H9 (cell line): ENCODE data around the gene CAND2. TPM values are rescaled to one million over a fixed set of nuclear protein-coding genes. Genes with fewer than 3 reads are reported as not detected.

Experiments used
- DNase-seq: peaks from one replicate; pipeline ENCODE4 v3.0.0-alpha.2; 2017
- H2AFZ ChIP-seq: one replicate; pipeline ENCODE4 v1.6.1; 2013; ENCODE audit warnings: mild to moderate bottlenecking, low read length, control low read depth, moderate library complexity
- H2AK5ac ChIP-seq: 2 replicates; pipeline ENCODE4 v1.6.1; 2013; ENCODE audit warnings: low read length, control low read depth, mixed read lengths; ENCODE audit not compliant: insufficient read length
- H2BK120ac ChIP-seq: one replicate; pipeline ENCODE4 v1.6.1; 2013; ENCODE audit warnings: low read depth, mild to moderate bottlenecking, low read length, control low read depth, inconsistent platforms; ENCODE audit not compliant: poor library complexity, severe bottlenecking
- H2BK12ac ChIP-seq: 2 replicates; pipeline ENCODE4 v1.6.1; 2013; ENCODE audit warnings: low read length, control low read depth, mixed read lengths, low read depth; ENCODE audit not compliant: insufficient read length
- H2BK15ac ChIP-seq: 2 replicates; pipeline ENCODE4 v1.6.1; 2013; ENCODE audit warnings: low read depth, low read length, control low read depth
- H2BK20ac ChIP-seq: one replicate; pipeline ENCODE4 v1.6.1; 2013; ENCODE audit warnings: low read depth, mild to moderate bottlenecking, low read length, control low read depth, inconsistent platforms; ENCODE audit not compliant: poor library complexity, severe bottlenecking
- H2BK5ac ChIP-seq: 2 replicates; pipeline ENCODE4 v1.6.1; 2013; ENCODE audit warnings: low read length, control low read depth, mixed read lengths; ENCODE audit not compliant: insufficient read length
- H3K14ac ChIP-seq: 2 replicates; pipeline ENCODE4 v1.6.1; 2013; ENCODE audit warnings: low read length, control low read depth; ENCODE audit not compliant: insufficient read depth
- H3K18ac ChIP-seq: 2 replicates; pipeline ENCODE4 v1.6.1; 2013; ENCODE audit warnings: low read depth, mild to moderate bottlenecking, mixed read lengths, low read length, control low read depth; ENCODE audit not compliant: insufficient read length
- H3K23ac ChIP-seq: 2 replicates; pipeline ENCODE4 v1.6.1; 2013; ENCODE audit warnings: low read length, control low read depth, mixed read lengths, low read depth; ENCODE audit not compliant: insufficient read length
- H3K23me2 ChIP-seq: 2 replicates; pipeline ENCODE4 v1.6.1; 2013; ENCODE audit warnings: low read depth, mild to moderate bottlenecking, mixed read lengths, low read length, control low read depth; ENCODE audit not compliant: insufficient read length, poor library complexity, severe bottlenecking
- H3K27ac ChIP-seq: 2 replicates; pipeline ENCODE4 v1.5.1; 2013; ENCODE audit warnings: low read length, control low read depth, mixed read lengths, low read depth; ENCODE audit not compliant: insufficient read length
- H3K27me3 ChIP-seq: 2 replicates; pipeline ENCODE4 v1.6.1; 2013; ENCODE audit warnings: low read length, control low read depth, inconsistent platforms; ENCODE audit not compliant: insufficient read depth
- H3K4ac ChIP-seq: 2 replicates; pipeline ENCODE4 v1.6.1; 2013; ENCODE audit warnings: low read depth, mild to moderate bottlenecking, control low read depth, inconsistent platforms, low read length, moderate library complexity
- H3K4me1 ChIP-seq: 2 replicates; pipeline ENCODE4 v1.6.1; 2013; ENCODE audit warnings: low read length, control low read depth, inconsistent platforms; ENCODE audit not compliant: insufficient read depth
- H3K4me2 ChIP-seq: 2 replicates; pipeline ENCODE4 v1.6.1; 2013; ENCODE audit warnings: low read length, control low read depth, mixed read lengths; ENCODE audit not compliant: insufficient read length, insufficient read depth
- H3K56ac ChIP-seq: 2 replicates; pipeline ENCODE4 v1.6.1; 2013; ENCODE audit warnings: low read depth, mild to moderate bottlenecking, mixed read lengths, low read length, control low read depth; ENCODE audit not compliant: insufficient read length
- H3K79me1 ChIP-seq: 2 replicates; pipeline ENCODE4 v1.6.1; 2013; ENCODE audit warnings: low read depth, mild to moderate bottlenecking, moderate library complexity, low read length, control low read depth, inconsistent platforms; ENCODE audit not compliant: insufficient read depth, poor library complexity, severe bottlenecking
- H3K79me2 ChIP-seq: 2 replicates; pipeline ENCODE4 v1.6.1; 2013; ENCODE audit warnings: low read length, control low read depth, inconsistent platforms; ENCODE audit not compliant: insufficient read depth
- H3K9ac ChIP-seq: 2 replicates; pipeline ENCODE4 v1.6.1; 2013; ENCODE audit warnings: low read length, control low read depth, mixed read lengths; ENCODE audit not compliant: insufficient read length; ENCODE audit errors: extremely low read depth
- H3K9me3 ChIP-seq: one replicate; pipeline ENCODE4 v1.6.1; 2013; ENCODE audit warnings: low read depth, low read length, inconsistent platforms; ENCODE audit not compliant: control insufficient read depth
- H3T11ph ChIP-seq: one replicate; pipeline ENCODE4 v1.6.1; 2013; ENCODE audit warnings: mild to moderate bottlenecking, low read length, control low read depth, inconsistent platforms
- H4K20me1 ChIP-seq: one replicate; pipeline ENCODE4 v1.6.1; 2013; ENCODE audit not compliant: control insufficient read depth, insufficient read length, insufficient read depth
- H4K5ac ChIP-seq: 2 replicates; pipeline ENCODE4 v1.6.1; 2013; ENCODE audit warnings: low read depth, mild to moderate bottlenecking, mixed read lengths, low read length, control low read depth; ENCODE audit not compliant: insufficient read length
- H4K8ac ChIP-seq: replicated peaks from 2 replicates; pipeline ENCODE4 v1.6.1; 2013; ENCODE audit warnings: low read length, control low read depth, mixed read lengths, low read depth; ENCODE audit not compliant: insufficient read length
- H4K91ac ChIP-seq: 2 replicates; pipeline ENCODE4 v1.6.1; 2013; ENCODE audit warnings: low read depth, mild to moderate bottlenecking, moderate library complexity, mixed read lengths, low read length, control low read depth; ENCODE audit not compliant: insufficient read length
- H3K27ac Mint-ChIP-seq, 3 experiments: 2 replicates in 2 of 3; 3 replicates in 1 of 3; pipeline ENCODE4 v1.8.0; 2020 to 2021; ENCODE audit warnings: mixed read lengths in 3 of 3, mild to moderate bottlenecking in 1 of 3, moderate library complexity in 1 of 3
- H3K27me3 Mint-ChIP-seq: 2 replicates; pipeline ENCODE4 v1.8.0; 2021; ENCODE audit warnings: low read depth, mild to moderate bottlenecking, moderate library complexity, mixed read lengths
- H3K36me3 Mint-ChIP-seq, 3 experiments: 2 replicates in 2 of 3; 3 replicates in 1 of 3; pipeline ENCODE4 v1.8.0; 2020 to 2021; ENCODE audit warnings: low read depth in 3 of 3, mixed read lengths in 3 of 3; ENCODE audit not compliant: insufficient read depth in 1 of 3
- H3K4me1 Mint-ChIP-seq, 2 experiments: 2 replicates each; pipeline ENCODE4 v1.8.0; 2020; ENCODE audit warnings: mixed read lengths in 2 of 2
- H3K4me3 Mint-ChIP-seq, 2 experiments: 2 replicates in 1 of 2; 3 replicates in 1 of 2; pipeline ENCODE4 v1.8.0; 2020 to 2021; ENCODE audit warnings: mild to moderate bottlenecking in 2 of 2, mixed read lengths in 2 of 2, moderate library complexity in 1 of 2
- H3K9me3 Mint-ChIP-seq, 2 experiments: 2 replicates in 1 of 2; 3 replicates in 1 of 2; pipeline ENCODE4 v1.8.0; 2020; ENCODE audit warnings: mild to moderate bottlenecking in 2 of 2, mixed read lengths in 2 of 2, moderate library complexity in 1 of 2
- WGBS: extraction: QIAGEN DNeasy Blood & Tissue Kit; methylation state at CpG from one replicate; pipeline ENCODE4 v1.1.7; 2013; ENCODE audit warnings: missing lambda C conversion rate, low lambda C conversion rate, mixed read lengths; ENCODE audit not compliant: insufficient read length; ENCODE audit errors: extremely low coverage; 5-methylcytosine and 5-hydroxymethylcytosine counted together
- total RNA-seq: library from RNA; stranded (reverse); gene quantifications from 2 replicates; pipeline ENCODE4 v1.2.1, GENCODE V29; 2021
- TF ChIP-seq, protein P1 (sequence below): fragments of 200-600 bp; sonication (generic); conservative IDR thresholded peaks from 3 replicates; pipeline ENCODE4 v1.8.0; 2021; ENCODE audit warnings: antibody characterized with exemption, mild to moderate bottlenecking

The CAND2 gene
- total RNA-seq, 1 experiment from 2014 or later = 10.7 TPM

DNA sequence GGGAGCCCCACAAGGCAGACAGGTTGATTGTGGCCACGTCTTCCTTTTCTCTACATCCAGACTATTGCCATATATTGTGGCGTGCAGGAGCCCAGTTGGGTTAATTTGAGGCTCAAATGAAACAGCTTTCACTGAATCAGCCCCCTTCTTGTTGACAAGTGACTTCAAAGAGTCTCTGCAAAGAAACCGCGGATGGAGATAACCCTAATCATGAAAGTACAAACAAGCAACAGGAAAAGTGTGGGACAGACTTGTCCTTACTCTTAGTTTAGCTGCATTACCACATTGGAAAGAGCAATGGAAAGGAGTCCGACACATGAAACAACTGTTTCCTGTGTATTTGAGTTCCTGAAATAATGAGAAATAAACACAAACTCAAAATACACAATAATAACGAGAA lies 40.7 kb upstream of the CAND2 start:
- Mint-ChIP-seq H3K27ac (no peak overlapping the region), H3K36me3 (no peaks in the 10 kb centered on the region), H3K4me1 (peaks cover 17% of the 10 kb centered on the region in 2 experiments), H3K27me3 (no peaks in the 10 kb centered on the region; the same call in 1 of the 2 replicates), H3K9me3 (no peaks in the 10 kb centered on the region), H3K4me3 (no peak overlapping the region)
- no peak for DNase-seq
- H3T11ph ChIP-seq = no peak overlapping the region
- TF ChIP-seq, protein P1, sequence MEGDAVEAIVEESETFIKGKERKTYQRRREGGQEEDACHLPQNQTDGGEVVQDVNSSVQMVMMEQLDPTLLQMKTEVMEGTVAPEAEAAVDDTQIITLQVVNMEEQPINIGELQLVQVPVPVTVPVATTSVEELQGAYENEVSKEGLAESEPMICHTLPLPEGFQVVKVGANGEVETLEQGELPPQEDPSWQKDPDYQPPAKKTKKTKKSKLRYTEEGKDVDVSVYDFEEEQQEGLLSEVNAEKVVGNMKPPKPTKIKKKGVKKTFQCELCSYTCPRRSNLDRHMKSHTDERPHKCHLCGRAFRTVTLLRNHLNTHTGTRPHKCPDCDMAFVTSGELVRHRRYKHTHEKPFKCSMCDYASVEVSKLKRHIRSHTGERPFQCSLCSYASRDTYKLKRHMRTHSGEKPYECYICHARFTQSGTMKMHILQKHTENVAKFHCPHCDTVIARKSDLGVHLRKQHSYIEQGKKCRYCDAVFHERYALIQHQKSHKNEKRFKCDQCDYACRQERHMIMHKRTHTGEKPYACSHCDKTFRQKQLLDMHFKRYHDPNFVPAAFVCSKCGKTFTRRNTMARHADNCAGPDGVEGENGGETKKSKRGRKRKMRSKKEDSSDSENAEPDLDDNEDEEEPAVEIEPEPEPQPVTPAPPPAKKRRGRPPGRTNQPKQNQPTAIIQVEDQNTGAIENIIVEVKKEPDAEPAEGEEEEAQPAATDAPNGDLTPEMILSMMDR = no peak
- H4K91ac ChIP-seq = no peak overlapping the region
- no peak overlapping the region for H4K5ac ChIP-seq
- H3K23me2 ChIP-seq = no peaks in the 10 kb centered on the region
- H3K27me3 ChIP-seq = no peaks in the 10 kb centered on the region
- no peak overlapping the region for H3K4me2 ChIP-seq
- H3K9ac ChIP-seq = no peak overlapping the region
- H3K79me2 ChIP-seq = no peaks in the 10 kb centered on the region
- no peak overlapping the region for H3K18ac ChIP-seq
- H3K4me1 ChIP-seq = no peaks in the 10 kb centered on the region
- H3K4ac ChIP-seq = no peak overlapping the region
- no peak overlapping the region for H2AFZ ChIP-seq
- no peak overlapping the region for H2BK12ac ChIP-seq
- H3K27ac ChIP-seq = no peak overlapping the region
- no peak overlapping the region for H3K23ac ChIP-seq
- H3K14ac ChIP-seq = no peak overlapping the region
- no peak overlapping the region for H3K56ac ChIP-seq
- H2AK5ac ChIP-seq = no peak overlapping the region
- H4K20me1 ChIP-seq = no peaks in the 10 kb centered on the region
- WGBS = no CpG with 5 or more reads among the region's 6 CpGs
- H2BK120ac ChIP-seq = no peak overlapping the region
- H2BK5ac ChIP-seq = no peak overlapping the region
- H2BK20ac ChIP-seq = no peak overlapping the region
- H2BK15ac ChIP-seq = no peak overlapping the region
- no peak overlapping the region for H4K8ac ChIP-seq
- no peaks in the 10 kb centered on the region for H3K9me3 ChIP-seq
- no peaks in the 10 kb centered on the region for H3K79me1 ChIP-seq
